Measurements from ENCODE around the gene MGST3. TPM values are rescaled to one million over a fixed set of nuclear protein-coding genes. Genes with fewer than 3 reads are reported as not detected.
"Not testable (repeated sequence)": the region's sequence is repeated elsewhere in the genome, so short reads cannot be mapped to it uniquely, and the experiment has no call there.

MGST3 gene
- 156 and 158 TPM in 2 replicates for total RNA-seq (2014; rRNA removed; shearing (Covaris generic))
- 177 and 204 TPM in 2 replicates for polyA plus RNA-seq (2014; cell fraction: nucleus; rRNA removed)

GRCh38 chr1:165630629-165631341, at the start of gene MGST3:
MGST3 (plus strand) TSS chr1:165631234; CDS start chr1:165649848, 18,614 bp downstream.
- peak; percentile 97 for DNase-seq (ENCODE audit: extremely low read depth, low read depth)

- no peak for DNase-seq (ENCODE audit: extremely low read depth, low read depth)
Observed at GRCh38 chr1:165581926-165582325, 49.1 kb upstream of the MGST3 start.

GRCh38 chr1:165586398-165586797, 44.6 kb upstream of the MGST3 start:
- DNase-seq (ENCODE audit: extremely low read depth, low read depth), result no peak

- DNase-seq (ENCODE audit: extremely low read depth, low read depth), result not testable (repeated sequence)
Observed at GRCh38 chr1:165591391-165591790, 39.6 kb upstream of the MGST3 start.

- DNase-seq (ENCODE audit: extremely low read depth, low read depth), result peak; percentile 76
Observed at GRCh38 chr1:165592945-165593823, 37.9 kb upstream of the MGST3 start.

- no peak for DNase-seq (ENCODE audit: extremely low read depth, low read depth)
Observed at GRCh38 chr1:165595246-165595938, 35.6 kb upstream of the MGST3 start.

- peak; percentile 97 for DNase-seq (ENCODE audit: extremely low read depth, low read depth)
Observed at GRCh38 chr1:165597883-165598675, 33.0 kb upstream of the MGST3 start.

- no peak for DNase-seq (ENCODE audit: extremely low read depth, low read depth)
Observed at GRCh38 chr1:165598676-165599059, 32.4 kb upstream of the MGST3 start.

- DNase-seq (ENCODE audit: extremely low read depth, low read depth), result no peak
Observed at GRCh38 chr1:165600793-165601192, 30.2 kb upstream of the MGST3 start.

GRCh38 chr1:165603810-165604209, 27.2 kb upstream of the MGST3 start:
- DNase-seq (ENCODE audit: extremely low read depth, low read depth), result no peak

- no peak for DNase-seq (ENCODE audit: extremely low read depth, low read depth)
Observed at GRCh38 chr1:165605246-165605645, 25.8 kb upstream of the MGST3 start.

GRCh38 chr1:165606676-165607075, 24.4 kb upstream of the MGST3 start:
- not testable (repeated sequence) for DNase-seq (ENCODE audit: extremely low read depth, low read depth)

- no peak for DNase-seq (ENCODE audit: extremely low read depth, low read depth)
Observed at GRCh38 chr1:165610866-165611265, 20.2 kb upstream of the MGST3 start.

- DNase-seq (ENCODE audit: extremely low read depth, low read depth), result no peak
Observed at GRCh38 chr1:165612062-165612461, 19.0 kb upstream of the MGST3 start.

GRCh38 chr1:165616054-165616612, 14.9 kb upstream of the MGST3 start:
- no peak for DNase-seq (ENCODE audit: extremely low read depth, low read depth)

GRCh38 chr1:165616987-165617546, 14.0 kb upstream of the MGST3 start:
- no peak for DNase-seq (ENCODE audit: extremely low read depth, low read depth)

GRCh38 chr1:165619647-165620151, 11.3 kb upstream of the MGST3 start:
- DNase-seq (ENCODE audit: extremely low read depth, low read depth), result no peak

- DNase-seq (ENCODE audit: extremely low read depth, low read depth), result no peak
Observed at GRCh38 chr1:165623624-165624023, 7.4 kb upstream of the MGST3 start.

- DNase-seq (ENCODE audit: extremely low read depth, low read depth), result no peak
Observed at GRCh38 chr1:165624441-165624840, 6.6 kb upstream of the MGST3 start.

Measured in NCI-H460 (cell line).